ENCODE results near the gene SNTG2.

DNA sequence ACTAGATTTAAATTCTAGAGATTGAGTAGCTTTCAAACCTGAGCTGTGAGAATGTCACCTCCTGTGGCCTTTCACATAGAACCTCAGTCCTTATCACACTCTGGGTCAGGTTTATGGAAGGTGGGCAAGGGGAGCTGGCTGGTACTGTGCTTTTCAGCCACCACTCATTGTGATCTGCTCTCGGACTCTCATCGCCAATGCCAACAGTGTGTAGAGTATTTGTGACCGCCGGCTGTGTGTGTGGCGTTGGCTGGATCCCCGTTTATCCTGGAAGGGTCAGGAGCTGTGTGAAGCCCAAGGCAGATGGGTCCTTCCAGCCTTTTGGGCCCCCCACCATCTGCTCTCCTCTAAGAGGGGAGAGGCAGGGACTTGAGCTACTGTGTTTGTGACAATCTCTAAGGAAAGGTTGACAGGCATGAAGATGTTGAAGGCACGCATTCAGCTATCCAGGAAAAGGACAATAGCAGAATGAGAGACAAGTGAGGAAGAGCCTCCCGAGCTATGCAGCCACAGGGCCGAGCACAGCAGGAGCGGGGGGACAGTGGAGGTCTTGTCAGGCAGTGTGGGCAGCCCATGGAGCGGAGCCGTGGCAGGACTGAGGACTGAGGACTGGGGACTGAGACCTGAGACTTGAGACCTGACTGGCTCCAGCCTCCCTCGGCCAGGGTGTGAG, 355.5 kb downstream of the SNTG2 start:
- TF ChIP-seq, protein P1, sequence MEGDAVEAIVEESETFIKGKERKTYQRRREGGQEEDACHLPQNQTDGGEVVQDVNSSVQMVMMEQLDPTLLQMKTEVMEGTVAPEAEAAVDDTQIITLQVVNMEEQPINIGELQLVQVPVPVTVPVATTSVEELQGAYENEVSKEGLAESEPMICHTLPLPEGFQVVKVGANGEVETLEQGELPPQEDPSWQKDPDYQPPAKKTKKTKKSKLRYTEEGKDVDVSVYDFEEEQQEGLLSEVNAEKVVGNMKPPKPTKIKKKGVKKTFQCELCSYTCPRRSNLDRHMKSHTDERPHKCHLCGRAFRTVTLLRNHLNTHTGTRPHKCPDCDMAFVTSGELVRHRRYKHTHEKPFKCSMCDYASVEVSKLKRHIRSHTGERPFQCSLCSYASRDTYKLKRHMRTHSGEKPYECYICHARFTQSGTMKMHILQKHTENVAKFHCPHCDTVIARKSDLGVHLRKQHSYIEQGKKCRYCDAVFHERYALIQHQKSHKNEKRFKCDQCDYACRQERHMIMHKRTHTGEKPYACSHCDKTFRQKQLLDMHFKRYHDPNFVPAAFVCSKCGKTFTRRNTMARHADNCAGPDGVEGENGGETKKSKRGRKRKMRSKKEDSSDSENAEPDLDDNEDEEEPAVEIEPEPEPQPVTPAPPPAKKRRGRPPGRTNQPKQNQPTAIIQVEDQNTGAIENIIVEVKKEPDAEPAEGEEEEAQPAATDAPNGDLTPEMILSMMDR (IDR thresholded peaks at IDR 0.05) = no peak
- TF ChIP-seq POLR2A (IDR thresholded peaks at IDR 0.05) = no peak

Measured in heart left ventricle (tissue), 13 donors.